ENCODE results near the gene STARD9.
"Not testable (repeated sequence)": the region's sequence is repeated elsewhere in the genome, so short reads cannot be mapped to it uniquely, and the experiment has no call there.

The STARD9 gene

DNA sequence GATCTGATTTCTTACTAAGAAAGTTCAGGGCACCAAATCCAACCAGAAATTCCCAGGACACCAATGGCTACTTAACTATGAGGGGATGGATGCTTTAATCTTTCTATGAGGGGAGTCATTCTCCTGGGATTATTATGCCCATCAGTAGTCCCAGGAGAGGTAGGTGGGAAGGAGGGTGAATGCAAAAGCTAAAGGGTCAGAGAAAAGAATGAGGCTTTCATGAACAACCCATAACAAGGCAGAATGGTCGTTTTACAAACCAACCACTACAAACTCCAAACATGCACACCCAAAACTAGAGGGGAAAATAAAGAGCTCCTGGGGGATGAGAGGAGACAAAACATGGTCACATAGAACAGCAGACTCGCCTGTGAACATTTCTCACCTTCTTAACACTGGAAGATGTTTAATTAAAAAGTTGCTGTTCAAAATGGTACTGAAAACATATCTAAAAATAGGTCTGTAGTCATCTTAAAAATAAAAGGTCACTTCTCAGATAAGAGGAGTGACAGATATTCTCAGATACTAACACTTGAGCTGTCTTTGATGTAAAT, 3.7 kb downstream of the STARD9 start:
- DNase-seq (no peak), ATAC-seq (no peak)
- Mint-ChIP-seq H3K27ac (no peak overlapping the region), H3K27me3 (no peaks in the 10 kb centered on the region), H3K4me3 (no peak overlapping the region), H3K9me3 (no peaks in the 10 kb centered on the region), H3K4me1 (peaks cover 67% of the 10 kb centered on the region)

- Mint-ChIP-seq H3K4me1 (peaks cover 55% of the 10 kb centered on the region), H3K4me3 (peak overlapping the region; percentile 82 to 83), H3K27ac (peak overlapping the region in 1 of 2 donors; percentile 14), H3K9me3 (no peaks in the 10 kb centered on the region), H3K27me3 (no peaks in the 10 kb centered on the region)
- ATAC-seq: peak; percentile 99
- DNase-seq: peak; percentile 75 to 79
Observed at GRCh38 chr15:42581272-42581730, 5.9 kb downstream of the STARD9 start.

DNA sequence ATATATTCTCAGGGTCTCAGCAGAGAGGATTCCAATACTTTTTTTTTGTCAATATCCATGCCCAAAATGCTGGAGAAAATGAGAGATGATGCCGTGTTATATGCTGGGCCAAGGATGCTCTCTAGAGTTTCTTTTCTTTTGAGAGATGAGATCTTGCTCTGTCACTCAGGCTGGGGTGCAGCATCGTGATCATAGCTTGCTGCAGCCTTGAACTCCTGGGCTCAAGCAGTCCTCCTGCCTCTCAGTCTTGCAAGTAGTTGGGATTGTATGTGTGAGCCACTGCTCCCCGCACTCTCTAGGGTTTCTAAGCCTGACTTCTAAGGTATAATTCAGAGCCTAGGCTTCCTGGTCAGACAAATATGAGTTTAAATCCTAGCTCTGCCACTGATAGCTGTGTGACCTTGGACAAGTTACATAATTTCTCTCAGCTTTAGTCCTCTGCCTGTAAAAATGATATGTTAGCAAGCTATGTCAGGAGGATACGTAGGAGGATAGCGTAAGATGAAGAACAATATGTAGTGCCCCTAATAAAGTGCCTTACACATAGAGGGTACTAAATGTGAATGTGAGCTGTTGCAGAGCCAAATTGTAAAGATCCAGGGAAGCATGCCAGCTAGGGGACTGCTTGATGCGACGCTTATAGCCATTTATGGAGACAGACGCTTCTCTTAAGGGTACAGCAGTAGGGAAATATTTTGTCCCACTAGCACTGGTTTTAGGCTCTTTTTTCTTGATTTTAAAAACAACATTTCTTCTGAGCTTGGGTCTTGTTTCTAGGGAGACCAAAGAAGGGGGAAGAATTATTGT, 7.4 kb downstream of the STARD9 start:
- no peaks in the 10 kb centered on the region for H3K9me3 Mint-ChIP-seq
- ATAC-seq (no peak), DNase-seq (no peak)
- H3K27me3 Mint-ChIP-seq: no peaks in the 10 kb centered on the region
- peaks cover 44% of the 10 kb centered on the region for H3K4me1 Mint-ChIP-seq
- no peak overlapping the region for H3K4me3 Mint-ChIP-seq
- no peak overlapping the region for H3K27ac Mint-ChIP-seq

GRCh38 chr15:42584031-42584765, 8.8 kb downstream of the STARD9 start:
- DNase-seq: no peak
- Mint-ChIP-seq H3K4me1 (peaks cover 43% of the 10 kb centered on the region), H3K9me3 (no peaks in the 10 kb centered on the region), H3K27ac (no peak overlapping the region), H3K27me3 (no peaks in the 10 kb centered on the region), H3K4me3 (no peak overlapping the region)
- no peak for ATAC-seq

GRCh38 chr15:42590619-42591237, 15.3 kb downstream of the STARD9 start:
- Mint-ChIP-seq H3K27ac (no peak overlapping the region), H3K9me3 (no peaks in the 10 kb centered on the region), H3K4me1 (peaks cover 9% of the 10 kb centered on the region), H3K27me3 (no peaks in the 10 kb centered on the region), H3K4me3 (no peak overlapping the region)
- no peak for ATAC-seq
- DNase-seq: no peak

DNA sequence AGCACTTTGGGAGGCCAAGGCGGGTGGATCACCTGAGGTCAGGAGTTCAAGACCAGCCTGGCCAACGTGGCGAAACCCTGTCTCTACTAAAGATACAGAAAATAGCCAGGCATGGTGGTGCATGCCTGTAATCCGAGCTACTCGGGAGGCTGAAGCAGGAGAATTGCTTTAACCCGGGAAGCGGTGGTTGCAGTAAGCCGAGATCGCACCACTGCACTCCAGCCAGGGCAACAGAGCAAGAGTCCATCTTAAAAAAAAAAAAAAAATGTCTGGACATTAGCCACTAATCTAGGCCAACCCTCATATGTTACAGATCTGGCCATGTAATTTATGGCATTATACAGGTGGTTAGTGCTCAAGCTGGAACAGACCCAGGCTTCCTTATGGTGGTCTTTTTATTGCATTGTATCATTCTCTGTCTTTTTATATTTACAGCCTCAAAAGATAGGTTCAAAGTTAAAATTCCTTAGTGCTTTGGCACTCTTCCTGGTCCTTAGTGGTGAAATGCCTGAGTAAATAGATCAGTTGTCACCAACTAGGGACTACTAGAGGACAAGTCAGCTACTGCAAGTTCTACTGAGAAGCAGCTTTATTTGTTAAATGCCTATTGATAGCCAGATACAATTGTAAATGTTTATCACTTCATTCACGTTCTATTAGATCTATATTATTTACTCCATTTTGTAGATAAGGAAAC, 16.0 kb downstream of the STARD9 start:
- ATAC-seq (no peak), DNase-seq (no peak)
- no peak overlapping the region for H3K4me3 Mint-ChIP-seq
- no peaks in the 10 kb centered on the region for H3K27me3 Mint-ChIP-seq
- peaks cover 9% of the 10 kb centered on the region for H3K4me1 Mint-ChIP-seq
- no peak overlapping the region for H3K27ac Mint-ChIP-seq
- H3K9me3 Mint-ChIP-seq: no peaks in the 10 kb centered on the region

- DNase-seq (no peak), ATAC-seq (no peak)
- Mint-ChIP-seq H3K4me3 (no peak overlapping the region), H3K27ac (no peak overlapping the region), H3K4me1 (peaks cover 9% of the 10 kb centered on the region), H3K9me3 (no peaks in the 10 kb centered on the region), H3K27me3 (no peaks in the 10 kb centered on the region)
Observed at GRCh38 chr15:42592716-42593115, 17.3 kb downstream of the STARD9 start.

DNA sequence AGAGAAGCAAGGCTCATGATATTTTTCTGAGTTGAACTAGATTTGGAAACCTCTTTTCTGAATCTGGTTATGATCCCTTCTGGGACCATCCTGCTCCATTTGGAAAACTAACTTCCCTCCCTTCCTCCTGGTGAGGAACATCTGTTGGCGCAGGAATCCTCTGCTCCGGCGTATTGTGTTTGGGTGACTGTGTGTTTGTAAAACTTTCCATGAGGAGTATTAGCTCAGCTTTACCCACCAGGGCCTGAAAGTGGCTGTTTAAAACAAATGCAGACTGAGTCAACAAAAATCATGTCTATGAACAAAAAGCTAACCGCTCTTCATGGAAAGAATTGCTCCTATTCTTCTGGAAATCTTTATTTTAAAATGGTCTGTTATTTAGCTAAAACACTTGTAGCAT, 17.7 kb downstream of the STARD9 start:
- Mint-ChIP-seq H3K9me3 (no peaks in the 10 kb centered on the region), H3K4me1 (peaks cover 4% of the 10 kb centered on the region), H3K27ac (no peak overlapping the region), H3K4me3 (no peak overlapping the region), H3K27me3 (no peaks in the 10 kb centered on the region)
- DNase-seq (no peak), ATAC-seq (no peak)

GRCh38 chr15:42594095-42594494, 18.7 kb downstream of the STARD9 start:
- Mint-ChIP-seq H3K4me1 (no peaks in the 10 kb centered on the region), H3K4me3 (no peak overlapping the region), H3K27me3 (no peaks in the 10 kb centered on the region), H3K27ac (no peak overlapping the region), H3K9me3 (no peaks in the 10 kb centered on the region)
- DNase-seq (no peak), ATAC-seq (no peak)

- Mint-ChIP-seq H3K27me3 (no peaks in the 10 kb centered on the region), H3K4me1 (no peaks in the 10 kb centered on the region)
- no peak for ATAC-seq
Observed at GRCh38 chr15:42595626-42596240, 20.3 kb downstream of the STARD9 start.

GRCh38 chr15:42601316-42601715, 25.9 kb downstream of the STARD9 start:
- not testable (repeated sequence) for H3K9me3 Mint-ChIP-seq, H3K4me3 Mint-ChIP-seq, H3K27me3 Mint-ChIP-seq, ATAC-seq, H3K27ac Mint-ChIP-seq, DNase-seq
- H3K4me1 Mint-ChIP-seq: peaks cover 31% of the 10 kb centered on the region

More at GRCh38 chr15:42595626-42596240, 20.3 kb downstream of the STARD9 start:
- Mint-ChIP-seq H3K9me3 (no peaks in the 10 kb centered on the region), H3K27ac (no peak overlapping the region), H3K4me3 (no peak overlapping the region)
- DNase-seq: no peak

DNA sequence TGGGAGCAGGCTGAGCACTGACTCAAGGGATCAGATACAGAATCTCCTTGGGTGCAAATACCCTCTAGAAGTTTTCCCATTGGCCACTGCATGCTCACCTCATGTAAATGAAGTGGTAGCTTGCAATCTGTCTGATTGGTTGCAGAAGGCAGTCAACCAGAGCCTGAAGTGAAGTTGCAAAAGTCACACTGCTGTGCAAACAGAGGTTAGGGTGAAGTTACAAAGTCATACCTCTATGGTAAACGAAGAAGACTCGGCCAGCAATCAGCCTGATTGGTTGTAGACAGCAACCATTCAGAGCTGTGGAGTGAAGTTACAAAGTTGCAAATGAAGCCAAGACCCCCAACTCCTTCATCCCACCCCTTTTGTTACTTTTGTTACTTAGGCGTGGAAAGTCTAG, 27.1 kb downstream of the STARD9 start:
- H3K9me3 Mint-ChIP-seq: no peaks in the 10 kb centered on the region
- ATAC-seq (no peak), DNase-seq (no peak)
- no peaks in the 10 kb centered on the region for H3K27me3 Mint-ChIP-seq
- no peak overlapping the region for H3K4me3 Mint-ChIP-seq
- H3K27ac Mint-ChIP-seq: no peak overlapping the region
- peaks cover 38% of the 10 kb centered on the region for H3K4me1 Mint-ChIP-seq

- DNase-seq: no peak
- no peaks in the 10 kb centered on the region for H3K27me3 Mint-ChIP-seq
- H3K4me1 Mint-ChIP-seq: peaks cover 53% of the 10 kb centered on the region
- H3K9me3 Mint-ChIP-seq: no peaks in the 10 kb centered on the region
- ATAC-seq: no peak
- no peak overlapping the region for H3K4me3 Mint-ChIP-seq
- peak overlapping the region in 1 of 2 donors; percentile 8 for H3K27ac Mint-ChIP-seq
Observed at GRCh38 chr15:42603978-42604377, 28.6 kb downstream of the STARD9 start.

DNA sequence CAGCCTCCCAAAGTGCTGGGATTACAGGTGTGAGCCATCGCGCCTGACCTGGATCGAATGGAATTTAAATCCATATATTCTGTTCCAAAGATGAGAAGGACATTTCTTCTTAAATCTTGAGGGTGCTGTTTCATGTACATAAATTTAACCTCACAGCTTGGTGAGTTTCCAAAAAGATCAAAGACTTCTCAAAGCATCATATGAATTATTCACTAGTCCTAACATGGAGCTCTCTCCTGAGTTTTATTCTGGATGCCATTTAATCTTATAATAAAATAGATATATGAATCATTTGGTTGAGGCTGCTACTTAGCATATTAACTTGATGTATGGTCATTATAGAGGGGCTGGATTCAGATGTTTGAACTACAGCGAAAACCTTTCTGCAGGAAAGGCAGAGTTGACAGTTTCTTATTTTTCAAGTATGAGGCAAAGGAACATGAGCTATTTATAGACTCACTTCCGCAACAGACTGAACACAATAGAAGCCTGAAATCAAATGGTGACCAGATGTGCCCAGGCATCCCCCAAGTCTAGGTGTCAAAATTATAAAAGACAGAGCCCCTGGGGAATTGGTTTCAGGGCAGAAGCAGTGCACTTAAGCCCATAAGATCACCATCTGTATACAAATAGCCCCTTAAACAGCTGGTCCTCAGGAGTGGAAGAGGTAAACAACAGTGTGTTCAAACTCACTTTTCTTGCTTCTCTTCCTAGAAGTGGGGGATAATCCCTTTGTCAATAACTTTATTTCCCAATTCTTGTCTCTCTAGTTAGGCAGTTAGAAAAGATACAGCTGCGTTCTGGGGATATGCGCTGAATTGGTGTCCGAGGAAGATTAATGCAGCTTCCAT, 29.7 kb downstream of the STARD9 start:
- peak in 1 of 2 donors; percentile 8 for DNase-seq
- Mint-ChIP-seq H3K4me1 (peaks cover 57% of the 10 kb centered on the region), H3K9me3 (no peaks in the 10 kb centered on the region), H3K4me3 (peak overlapping the region; percentile 46 to 66), H3K27ac (peak overlapping the region; percentile 79 to 94), H3K27me3 (no peaks in the 10 kb centered on the region)
- ATAC-seq: no peak
